ENCODE results near the gene CLINT1. TPM values are rescaled to one million over a fixed set of nuclear protein-coding genes. Genes with fewer than 3 reads are reported as not detected.

Gene CLINT1
- total RNA-seq, 1 experiment from 2014 or later: 69.2 TPM

GRCh38 chr5:157750320-157750719, 108.6 kb downstream of the CLINT1 start:
- no peak overlapping the region for H3K4me2 ChIP-seq (ENCODE audit: low read length)
- no peak for TF ChIP-seq POLR2A (IDR thresholded peaks at IDR 0.05; ENCODE audit: borderline replicate concordance, extremely low read depth, insufficient read depth, insufficient read length)
- H3K36me3 ChIP-seq (ENCODE audit: control insufficient read depth in 1 of 2, insufficient read depth in 2 of 2, low read length in 2 of 2): peaks cover 7 to 14% of the 10 kb centered on the region in 2 experiments; a peak in 1 of 4 replicates
- ChIA-PET RAD21 (ENCODE audit: low non-redundant PET in 1 of 2, low total read pairs in 2 of 2, uncharacterized antibody in 2 of 2, unreplicated experiment in 2 of 2) (no interaction called here), POLR2A (no interaction called here), CTCF (no interaction called here)
- H3K79me2 ChIP-seq (ENCODE audit: insufficient read depth, low read length): no peaks in the 10 kb centered on the region
- no peaks in the 10 kb centered on the region for H3K27me3 ChIP-seq (ENCODE audit: insufficient read depth, low read length)
- H3K4me1 ChIP-seq (ENCODE audit: control insufficient read depth in 1 of 2, insufficient read depth in 2 of 2, low read length in 2 of 2): peaks cover 0 to 3% of the 10 kb centered on the region in 2 experiments; a peak in 1 of 4 replicates
- H3K27ac ChIP-seq (ENCODE audit: low read depth, low read length): no peak overlapping the region
- H4K20me1 ChIP-seq (ENCODE audit: insufficient read depth): no peaks in the 10 kb centered on the region
- no peak overlapping the region for H2AFZ ChIP-seq (ENCODE audit: low read depth, low read length, poor library complexity, severe bottlenecking)
- ATAC-seq: no peak
- intact Hi-C loops (cut with micrococcal nuclease): no loop called here
- H3K9me3 ChIP-seq (ENCODE audit: control insufficient read depth in 1 of 2, insufficient read depth in 1 of 2, low read depth in 1 of 2, low read length in 2 of 2): no peaks in the 10 kb centered on the region
- no peak for DNase-seq (ENCODE audit: low read depth, low spot score)
- BruUV-seq (replicated peaks): no TSS peak
- H3K9ac ChIP-seq (ENCODE audit: low read length): no peak overlapping the region
- H3K4me3 ChIP-seq (replicated peaks in 1 of 2; ENCODE audit: low read depth in 1 of 2, low read length in 2 of 2): no peak overlapping the region
- H3K9me2 ChIP-seq (ENCODE audit: insufficient read depth): no peaks in the 10 kb centered on the region

- Histone ChIP-seq H3K4me2 (ENCODE audit: low read length) (no peak overlapping the region), H3K27me3 (ENCODE audit: insufficient read depth, low read length) (no peaks in the 10 kb centered on the region), H3K9ac (ENCODE audit: low read length) (no peak overlapping the region), H3K9me2 (ENCODE audit: insufficient read depth) (no peaks in the 10 kb centered on the region), H3K9me3 (ENCODE audit: control insufficient read depth in 1 of 2, insufficient read depth in 1 of 2, low read depth in 1 of 2, low read length in 2 of 2) (no peaks in the 10 kb centered on the region), H3K4me3 (replicated peaks in 1 of 2; ENCODE audit: low read depth in 1 of 2, low read length in 2 of 2) (no peak overlapping the region), H3K79me2 (ENCODE audit: insufficient read depth, low read length) (no peaks in the 10 kb centered on the region), H3K36me3 (ENCODE audit: control insufficient read depth in 1 of 2, insufficient read depth in 2 of 2, low read length in 2 of 2) (peaks cover 2 to 9% of the 10 kb centered on the region in 2 experiments; a peak in 1 of 4 replicates), H4K20me1 (ENCODE audit: insufficient read depth) (no peaks in the 10 kb centered on the region), H3K4me1 (ENCODE audit: control insufficient read depth in 1 of 2, insufficient read depth in 2 of 2, low read length in 2 of 2) (peaks cover 3 to 11% of the 10 kb centered on the region in 2 experiments; a peak in 2 of 4 replicates), H2AFZ (ENCODE audit: low read depth, low read length, poor library complexity, severe bottlenecking) (no peak overlapping the region), H3K27ac (ENCODE audit: low read depth, low read length) (no peak overlapping the region)
- intact Hi-C loops (cut with micrococcal nuclease): loop anchor here (10.0 kb wide), 2 partner anchors 495 to 605 kb away; partner anchors contain the start of gene MED7
- BruUV-seq (replicated peaks): no TSS peak
- ChIA-PET CTCF (interaction anchor here (1.0 kb wide), 1 partner anchor 421 kb away, joined by 4 read pairs; no protein-coding TSS in a partner anchor), POLR2A (no interaction called here), RAD21 (ENCODE audit: low non-redundant PET in 1 of 2, low total read pairs in 2 of 2, uncharacterized antibody in 2 of 2, unreplicated experiment in 2 of 2) (no interaction called here)
- DNase-seq (ENCODE audit: low read depth, low spot score) (no peak), ATAC-seq (no peak)
- TF ChIP-seq ZBTB33 (IDR thresholded peaks at IDR 0.05; ENCODE audit: extremely low read depth, insufficient replicate concordance, low read length) (no peak), POLR2A (IDR thresholded peaks at IDR 0.05; ENCODE audit: borderline replicate concordance, extremely low read depth, insufficient read depth, insufficient read length) (no peak), TCF7L2 (IDR thresholded peaks at IDR 0.05; ENCODE audit: borderline replicate concordance, extremely low read depth, insufficient read depth, insufficient read length) (no peak), FOSL1 (IDR thresholded peaks at IDR 0.05; ENCODE audit: low read depth) (no peak), CEBPB (IDR thresholded peaks at IDR 0.05; ENCODE audit: low read depth) (no peak), CBX3 (IDR thresholded peaks at IDR 0.05; ENCODE audit: low read depth) (no peak), EGR1 (IDR thresholded peaks at IDR 0.05; ENCODE audit: low read depth) (no peak), MAX (IDR thresholded peaks at IDR 0.05) (no peak)
These were observed 109.5 kb downstream of the CLINT1 start for GRCh38 chr5:157749462-157749799.

Measured in HCT116 (cell line).